ENCODE results near the gene TSPO.
"Not testable (repeated sequence)": the region's sequence is repeated elsewhere in the genome, so short reads cannot be mapped to it uniquely, and the experiment has no call there.

The TSPO gene

DNA sequence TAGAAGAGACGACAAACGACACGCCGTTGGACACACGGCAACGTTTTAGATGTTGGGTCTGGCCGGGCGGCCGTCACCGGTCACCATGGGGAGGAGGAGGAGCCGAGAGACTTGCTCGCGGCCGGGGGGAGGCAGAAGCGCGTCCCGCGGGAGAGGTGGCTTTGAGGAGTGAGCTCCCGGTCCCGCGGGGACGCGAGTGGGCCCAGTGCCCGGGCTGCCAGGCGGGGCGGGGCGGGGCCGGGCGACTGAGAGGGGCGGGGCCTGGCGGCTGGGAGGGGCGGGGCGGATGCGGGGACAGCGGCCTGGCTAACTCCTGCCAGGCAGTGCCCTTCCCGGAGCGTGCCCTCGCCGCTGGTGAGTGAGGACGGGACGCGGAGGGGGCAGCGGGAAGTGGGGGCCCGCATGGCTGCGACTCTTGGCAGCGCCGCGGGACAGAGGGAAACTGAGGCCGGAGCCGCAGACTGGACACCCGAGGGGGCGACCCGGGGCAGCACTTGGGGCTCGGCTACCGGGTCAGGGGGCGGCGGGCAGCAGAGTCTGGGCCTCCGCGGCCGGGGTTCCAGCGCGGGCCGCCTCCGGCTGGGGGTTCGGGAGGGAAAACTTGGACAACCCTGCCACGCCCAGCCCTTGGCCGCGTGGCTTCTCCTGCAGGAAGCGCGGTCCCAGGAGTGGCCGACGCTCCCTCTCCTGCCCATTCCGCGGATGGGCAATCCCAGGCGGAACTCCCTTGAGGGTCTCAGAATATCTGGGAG lies at the start of gene TSPO:
TSPO (plus strand) TSS at position 309 of the 752 bp plus-strand sequence. CDS start 7,680 bp downstream, outside the sequence.
- DNase-seq = peak in 1 of 2 donors; percentile 57

DNA sequence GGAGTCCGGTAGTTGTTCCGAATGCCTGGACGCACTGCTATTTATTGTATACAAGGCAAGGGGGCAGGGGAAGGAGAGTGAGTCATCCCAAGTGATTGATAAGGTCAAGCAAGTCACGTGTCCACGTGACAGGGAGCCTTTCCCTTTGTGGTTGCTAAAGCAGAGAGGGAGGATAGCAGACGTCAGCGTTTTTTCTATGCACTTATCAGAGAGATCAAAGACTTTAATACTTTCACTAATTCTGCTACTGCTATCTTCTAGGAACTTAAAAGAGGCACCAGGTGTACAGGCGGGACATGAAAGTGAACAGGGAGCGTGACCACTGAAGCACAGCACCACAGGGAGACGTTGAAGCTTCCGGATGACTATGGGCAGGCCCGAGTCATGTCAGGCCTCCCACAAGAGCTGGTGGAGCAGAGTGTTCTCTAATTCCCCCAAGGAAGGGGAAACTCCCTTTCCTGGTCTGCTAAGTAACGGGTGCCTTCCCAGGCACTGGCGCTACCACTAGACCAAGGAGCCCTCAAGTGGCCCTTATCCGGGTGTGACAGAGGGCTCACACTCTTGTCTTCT lies 47.2 kb upstream of the TSPO start:
- DNase-seq = not testable (repeated sequence)

DNA sequence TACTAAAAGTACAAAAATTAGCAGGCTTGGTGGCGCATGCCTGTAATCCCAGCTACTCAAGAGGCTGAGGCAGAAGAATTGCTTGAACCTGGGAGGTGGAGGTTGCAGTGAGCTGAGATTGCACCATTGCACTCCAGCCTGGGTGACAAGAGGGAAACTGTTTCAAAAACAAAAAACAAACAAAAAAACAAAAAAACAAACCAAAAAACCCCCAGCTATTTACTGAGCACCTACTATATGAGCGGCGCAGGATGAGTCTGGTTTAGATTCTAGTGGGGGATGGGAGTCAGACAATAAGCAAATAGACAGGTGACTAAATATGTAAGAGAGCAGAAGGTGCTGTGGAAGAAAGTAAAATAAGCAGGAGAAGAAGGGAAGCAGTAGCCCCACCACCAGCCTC lies 46.4 kb upstream of the TSPO start:
- not testable (repeated sequence) for DNase-seq

DNA sequence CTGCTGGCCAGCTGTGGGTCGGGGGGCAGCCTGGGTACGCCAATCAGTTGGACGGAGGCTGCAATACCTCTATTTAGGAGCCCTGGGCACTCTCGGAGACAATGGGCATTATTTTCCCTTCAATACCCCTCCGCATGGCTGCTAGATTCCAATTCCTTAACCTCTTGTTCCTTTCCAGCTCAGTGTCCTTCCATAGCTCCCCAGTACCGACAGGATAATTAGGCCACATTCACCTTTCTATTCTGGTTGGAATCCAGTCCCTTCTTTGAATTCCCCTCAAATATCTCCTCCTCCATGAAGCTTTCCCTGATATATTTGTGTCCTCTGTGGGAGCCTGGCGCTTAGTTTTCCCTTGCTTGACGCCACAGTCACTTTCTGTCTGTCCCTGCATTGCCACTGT lies 45.1 kb upstream of the TSPO start:
- no peak for DNase-seq

DNA sequence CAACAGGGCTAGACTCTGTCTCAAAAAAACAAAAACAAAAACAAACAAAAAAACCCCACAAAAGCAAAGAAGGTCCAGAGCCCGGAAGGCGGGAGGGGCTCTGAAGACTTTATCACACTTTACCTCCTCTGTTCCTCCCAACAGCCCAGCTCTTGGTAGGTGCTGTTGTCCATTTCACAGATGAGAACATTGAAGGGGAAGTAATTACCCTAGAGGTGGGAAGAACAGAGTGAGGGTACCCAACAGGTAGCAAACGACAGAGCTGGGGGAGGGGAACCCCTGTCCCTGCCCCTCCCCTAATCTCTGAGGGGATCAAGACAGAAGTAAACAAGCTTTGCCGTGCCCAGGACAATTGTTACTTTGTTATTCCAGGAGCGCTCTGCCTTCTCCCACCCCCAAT lies 41.8 kb upstream of the TSPO start:
- DNase-seq = no peak

DNA sequence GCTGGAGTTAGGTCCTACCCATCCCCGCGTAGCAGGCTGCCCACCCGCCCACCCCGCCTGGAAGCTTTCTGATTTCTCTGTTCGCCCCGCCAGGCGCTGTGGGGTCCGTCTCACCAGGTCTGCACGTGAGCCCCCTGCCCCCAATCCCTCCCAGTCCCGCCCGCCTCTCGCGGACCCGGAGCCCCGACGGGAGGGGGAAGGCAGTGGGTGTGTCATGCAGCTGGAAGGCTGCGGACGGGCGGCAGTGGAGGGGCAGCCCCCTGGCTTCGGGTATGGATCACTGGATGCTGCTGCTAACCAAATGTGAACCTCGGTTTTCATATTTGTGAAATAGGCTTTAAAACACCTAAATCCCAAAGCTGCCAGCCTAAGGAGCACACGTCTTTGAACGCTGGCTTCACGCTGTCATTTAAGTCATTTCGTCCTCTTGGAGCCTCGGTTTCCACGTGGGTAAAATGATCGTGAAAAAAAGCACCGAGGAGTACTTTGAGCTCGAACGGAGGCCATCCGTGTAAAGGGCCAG lies 41.4 kb upstream of the TSPO start:
- DNase-seq = no peak

DNA sequence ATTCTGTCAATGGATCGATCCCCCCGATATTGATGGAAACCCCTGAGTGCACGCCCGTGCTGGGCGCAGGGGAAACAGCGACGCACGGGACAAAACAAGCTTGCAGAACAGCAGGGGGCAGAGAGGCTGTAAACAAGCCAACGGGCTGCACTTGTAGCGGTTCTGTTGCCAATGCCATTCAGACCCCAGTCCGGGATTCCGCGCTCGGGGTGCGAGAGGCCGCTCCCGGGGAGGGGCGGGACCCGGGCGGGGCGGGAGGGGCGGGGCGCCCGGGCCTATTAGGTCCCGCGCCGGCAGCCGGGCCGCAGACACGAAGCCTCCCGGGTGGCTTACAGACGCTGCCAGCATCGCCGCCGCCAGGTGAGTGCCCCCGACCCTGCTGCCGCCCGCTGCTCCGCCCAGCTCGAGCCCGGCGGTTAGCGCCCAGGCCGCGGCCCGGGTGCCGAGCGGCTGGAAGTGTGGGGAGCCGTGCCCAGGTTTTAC lies 40.9 kb upstream of the TSPO start, which contains the start of gene BIK:
BIK (plus strand) TSS at position 307 of the 483 bp plus-strand sequence. CDS start 13,273 bp downstream, outside the sequence.
- no peak for DNase-seq

DNA sequence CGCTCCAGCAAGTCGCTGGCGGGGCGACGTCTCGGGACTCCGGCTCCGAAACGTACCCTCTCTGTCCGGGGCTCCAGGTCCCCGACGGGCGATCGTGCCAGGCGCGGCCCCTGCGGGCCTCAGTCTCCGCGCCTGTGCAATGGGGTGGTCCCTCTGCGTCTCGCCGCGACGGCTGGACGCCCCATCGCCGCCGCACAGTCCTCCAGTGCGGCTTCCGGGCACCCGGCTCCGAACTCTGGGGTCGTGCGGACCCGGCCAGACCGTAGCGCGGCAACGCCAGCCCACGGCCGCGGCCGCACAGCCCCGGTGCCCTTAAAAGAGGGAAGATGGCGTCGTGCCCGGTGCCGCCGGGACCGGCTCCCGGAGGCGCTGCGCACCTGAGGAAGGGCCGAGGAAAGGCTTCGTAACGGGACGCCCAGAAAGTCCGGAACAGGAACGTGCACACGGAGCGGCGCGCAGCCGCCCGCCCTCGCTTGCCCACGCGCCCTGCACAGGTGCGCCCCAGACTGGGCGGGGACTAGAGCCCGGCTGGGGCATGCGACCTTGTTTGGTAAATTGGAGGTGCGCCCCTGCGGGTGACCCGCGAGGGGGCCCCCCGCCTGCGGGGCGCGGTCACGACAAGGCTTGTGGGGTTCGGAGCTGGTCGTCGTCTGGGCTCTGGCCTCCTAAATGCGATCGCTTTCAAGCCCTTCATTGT lies 40.3 kb upstream of the TSPO start:
- no peak for DNase-seq

DNA sequence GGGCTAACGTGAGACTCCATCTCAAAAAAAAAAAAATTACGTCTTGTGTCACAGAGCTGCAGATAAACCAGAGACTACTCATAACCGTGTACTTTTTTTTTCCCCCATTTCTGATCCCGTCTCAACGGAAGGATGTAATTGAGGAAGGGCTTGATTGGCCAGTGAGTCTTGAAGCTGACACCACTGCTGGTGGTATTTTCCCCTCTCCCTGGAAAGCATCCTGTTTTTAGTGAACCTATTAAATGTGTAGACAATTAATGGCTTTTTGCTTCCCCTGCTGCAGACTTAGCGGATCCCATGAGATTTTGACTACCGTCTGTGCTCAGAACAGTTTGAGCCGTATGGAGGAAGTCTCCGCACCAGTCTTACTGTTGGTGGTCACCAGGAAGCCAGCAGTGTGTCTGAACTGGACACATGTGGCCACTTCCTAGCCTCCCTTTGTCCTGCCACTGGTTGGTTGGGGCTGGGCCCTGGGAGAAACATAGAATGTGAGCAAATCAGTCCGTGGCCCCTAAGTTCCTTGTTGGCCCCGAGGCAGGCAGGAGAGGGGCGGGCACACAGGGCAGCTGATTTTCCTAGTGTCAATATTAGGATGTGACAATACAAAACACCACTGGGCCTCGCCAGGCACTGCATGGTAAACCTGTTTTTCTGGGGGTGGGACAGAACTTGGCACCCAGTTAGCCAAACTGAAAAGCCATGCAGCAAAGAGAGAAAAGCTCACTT lies 37.7 kb upstream of the TSPO start:
- no peak for DNase-seq

DNA sequence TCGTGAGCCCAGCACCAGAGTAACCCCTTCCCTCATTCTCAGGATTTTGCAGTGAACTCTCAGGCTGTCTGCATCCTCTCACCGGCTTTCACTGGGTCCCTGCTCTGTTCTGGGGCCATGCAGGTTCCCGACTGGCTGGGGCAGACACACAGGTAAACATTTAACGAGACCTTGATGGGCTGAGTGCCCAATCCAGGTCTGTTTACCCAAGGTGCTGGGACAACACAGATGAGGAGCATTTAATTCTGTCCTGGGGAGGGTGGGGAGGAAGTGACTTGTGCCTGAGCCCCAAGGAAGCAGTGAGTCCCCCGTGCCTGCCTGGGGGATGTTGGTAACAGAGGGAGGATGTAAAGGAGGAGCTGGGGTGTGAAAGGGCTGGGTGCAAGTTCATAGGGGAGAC lies 36.4 kb upstream of the TSPO start:
- no peak for DNase-seq

DNA sequence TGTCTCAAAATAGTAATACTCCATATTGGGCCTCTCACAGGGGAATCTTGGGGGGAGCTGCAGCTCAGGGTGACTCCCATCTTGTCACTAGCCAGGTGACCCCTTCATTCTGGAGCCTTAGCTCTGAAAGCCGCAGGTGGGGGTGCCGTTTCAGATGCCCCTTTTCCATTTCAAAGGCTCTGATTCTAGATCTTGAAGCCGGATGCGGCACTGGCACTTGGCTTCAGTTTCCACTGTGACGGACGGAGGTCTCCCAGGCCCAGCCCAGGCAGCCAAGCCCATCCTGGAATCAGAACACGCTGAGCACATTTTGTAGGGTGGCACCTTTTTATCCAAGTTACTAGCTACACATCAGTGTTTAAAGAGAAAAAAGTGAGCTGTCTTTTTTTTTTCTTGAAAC lies 34.4 kb upstream of the TSPO start:
- DNase-seq = no peak

DNA sequence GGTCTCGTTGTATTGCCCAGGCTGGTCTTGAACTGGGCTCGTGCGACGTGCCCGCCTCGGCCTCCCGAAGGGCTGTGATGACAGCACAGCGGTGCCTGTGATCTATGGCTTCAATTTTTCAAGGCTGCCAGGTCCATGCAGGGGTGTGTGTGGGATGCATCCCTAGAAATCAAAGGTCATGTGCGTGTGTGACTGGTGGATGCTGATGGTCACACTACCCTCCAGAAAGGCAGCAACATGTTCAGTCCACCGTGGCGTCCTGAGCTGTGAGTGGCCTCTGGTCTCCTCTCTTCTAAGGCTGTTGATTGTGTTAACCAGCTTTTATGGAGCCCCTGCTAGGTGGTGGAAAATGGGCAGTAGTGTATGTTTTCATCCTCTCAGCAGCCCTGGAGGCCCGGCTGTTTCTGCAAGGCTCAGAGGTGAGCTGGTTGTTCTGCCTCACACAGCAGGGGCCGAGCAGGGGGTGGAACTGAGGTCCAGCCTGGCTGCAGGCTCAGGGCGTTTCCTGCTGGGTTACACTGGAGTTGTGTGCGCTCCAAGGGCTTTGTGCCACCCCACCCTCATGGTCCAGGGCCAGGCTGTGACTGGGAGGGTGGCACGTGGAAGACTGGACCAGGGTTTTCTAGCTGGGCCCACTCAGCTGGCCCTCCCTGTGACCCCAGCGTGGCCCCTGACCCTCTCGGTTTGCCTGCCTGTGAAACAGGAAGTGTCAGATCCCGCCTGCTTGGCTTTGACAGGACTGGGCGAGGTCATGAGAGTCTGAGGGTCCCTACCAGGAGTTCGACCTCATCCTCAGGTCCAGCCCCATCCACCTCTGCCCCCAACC lies 33.1 kb upstream of the TSPO start:
- DNase-seq = no peak

DNA sequence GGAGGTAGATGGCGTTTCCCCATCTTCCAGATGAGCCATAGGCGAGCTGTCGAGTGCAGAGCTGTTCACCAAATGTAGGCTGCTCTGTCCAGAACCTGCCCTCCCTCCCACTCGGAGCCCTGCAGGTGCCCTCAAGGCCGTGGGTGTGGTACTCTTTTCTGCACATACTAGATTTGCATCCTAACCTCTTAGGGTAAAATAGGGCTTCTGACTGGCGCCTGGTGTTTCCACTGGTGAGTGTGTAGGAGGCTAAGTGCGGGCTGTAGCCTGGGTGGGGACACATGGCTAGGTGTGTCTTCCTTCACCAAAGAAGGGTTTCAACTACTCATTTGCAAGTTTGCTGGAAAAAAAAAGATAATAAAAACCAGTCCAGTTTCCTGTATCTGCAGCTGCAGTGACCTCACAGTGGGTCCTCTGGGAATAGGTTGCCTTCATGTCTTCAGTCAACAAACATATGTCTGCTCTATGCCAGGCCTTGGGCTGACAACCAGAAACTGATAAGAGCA lies 32.4 kb upstream of the TSPO start:
- no peak for DNase-seq

DNA sequence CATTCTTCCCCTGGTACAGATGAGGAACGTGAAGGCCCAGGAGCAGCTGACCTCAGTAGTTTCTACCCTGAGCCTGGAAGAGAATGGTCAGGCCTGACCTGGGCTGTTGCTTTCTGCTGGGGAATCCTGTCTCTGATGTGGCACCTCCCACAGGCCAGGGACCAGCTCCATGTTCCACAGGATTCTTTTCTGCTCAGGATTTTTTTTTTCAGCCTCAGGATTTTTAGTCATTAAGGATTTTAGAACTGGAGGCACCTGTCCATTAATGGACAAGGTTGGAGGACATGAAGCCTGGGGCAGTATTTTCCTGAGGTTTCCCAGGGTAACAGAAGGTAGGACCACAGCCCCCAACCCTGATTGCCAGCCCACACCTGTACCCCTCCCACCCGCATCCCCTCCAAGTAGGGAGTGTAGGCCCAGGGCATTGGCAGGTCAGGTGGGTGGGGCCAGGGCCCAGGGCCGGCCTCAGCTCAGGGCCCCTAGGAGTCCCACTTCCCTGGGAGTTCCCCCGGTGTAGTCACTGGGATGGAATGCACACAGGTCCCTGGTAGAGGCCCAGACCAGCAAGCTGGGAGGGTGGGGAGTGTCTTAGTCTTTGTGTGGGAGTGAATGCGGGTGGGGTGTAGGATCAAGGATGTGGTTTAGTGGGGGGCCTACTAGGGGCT lies 24.7 kb upstream of the TSPO start:
- no peak for DNase-seq

DNA sequence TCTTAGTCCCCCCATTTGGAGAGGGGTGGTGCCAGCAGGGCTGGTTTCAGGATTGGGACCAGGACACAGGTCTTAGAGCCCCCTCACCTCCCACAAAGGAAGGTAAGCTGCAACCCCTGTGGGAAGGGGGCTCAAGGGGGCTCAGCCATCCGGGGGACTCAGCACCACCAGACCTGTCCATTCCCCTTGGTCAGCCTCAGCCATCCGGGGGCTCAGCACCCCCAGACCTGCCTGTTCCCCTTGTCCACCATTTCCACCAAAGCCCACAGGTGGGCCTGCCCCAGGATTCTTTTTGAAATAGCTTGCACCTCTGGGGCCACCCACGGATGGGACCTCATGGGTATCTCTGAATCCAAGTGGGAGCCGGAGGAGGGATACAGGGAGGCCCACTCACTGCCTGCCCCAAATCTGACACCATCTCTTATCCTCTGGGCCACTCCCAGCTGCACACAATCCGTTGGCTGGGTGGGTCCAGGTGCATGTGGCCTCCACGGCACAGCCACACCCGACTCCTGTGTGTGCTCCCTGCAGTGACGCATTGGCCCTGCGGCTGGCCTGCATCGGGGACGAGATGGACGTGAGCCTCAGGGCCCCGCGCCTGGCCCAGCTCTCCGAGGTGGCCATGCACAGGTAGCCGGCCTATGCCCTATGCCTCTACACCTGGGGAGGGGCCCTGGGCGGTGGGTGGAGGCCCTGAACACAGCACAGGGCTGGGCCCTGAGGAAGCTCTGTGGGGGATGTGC lies 24.0 kb upstream of the TSPO start:
- no peak for DNase-seq

DNA sequence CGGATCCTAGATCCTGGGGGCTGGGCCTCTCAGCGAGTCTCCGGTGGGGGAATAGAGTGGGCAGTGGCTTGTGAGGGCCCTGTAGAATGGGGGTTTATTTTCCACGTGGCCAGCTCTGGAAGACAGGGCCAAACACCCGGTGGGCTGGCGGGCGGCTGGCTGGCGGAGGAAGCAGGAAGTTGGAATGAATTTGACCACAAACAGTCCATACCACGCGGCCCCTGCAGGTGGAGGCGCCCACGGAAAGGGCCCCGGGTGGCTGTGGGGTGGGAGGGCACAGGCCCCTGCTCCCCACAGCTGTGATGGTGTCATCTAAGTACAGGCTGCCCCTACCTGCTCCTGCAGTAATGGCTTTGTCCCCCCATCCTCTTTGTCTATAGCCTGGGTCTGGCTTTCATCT lies 23.2 kb upstream of the TSPO start:
- DNase-seq = no peak

DNA sequence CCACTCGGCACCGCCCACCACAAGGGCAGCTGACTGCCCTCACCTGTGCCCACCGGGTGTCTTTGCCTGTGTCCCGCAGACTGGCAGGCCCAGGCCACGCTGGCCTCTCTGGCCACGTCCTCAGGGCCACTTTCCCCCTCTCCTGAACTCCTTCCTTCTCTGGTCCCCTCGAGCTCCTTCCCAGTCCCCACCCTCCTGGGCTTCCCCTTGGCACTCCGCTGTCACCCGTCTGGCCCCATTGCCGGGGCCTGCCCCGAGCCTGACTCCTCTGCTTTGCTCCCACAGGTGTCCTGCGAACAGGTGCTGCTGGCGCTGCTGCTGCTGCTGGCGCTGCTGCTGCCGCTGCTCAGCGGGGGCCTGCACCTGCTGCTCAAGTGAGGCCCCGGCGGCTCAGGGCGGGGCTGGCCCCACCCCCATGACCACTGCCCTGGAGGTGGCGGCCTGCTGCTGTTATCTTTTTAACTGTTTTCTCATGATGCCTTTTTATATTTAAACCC lies 22.4 kb upstream of the TSPO start:
- no peak for DNase-seq

DNA sequence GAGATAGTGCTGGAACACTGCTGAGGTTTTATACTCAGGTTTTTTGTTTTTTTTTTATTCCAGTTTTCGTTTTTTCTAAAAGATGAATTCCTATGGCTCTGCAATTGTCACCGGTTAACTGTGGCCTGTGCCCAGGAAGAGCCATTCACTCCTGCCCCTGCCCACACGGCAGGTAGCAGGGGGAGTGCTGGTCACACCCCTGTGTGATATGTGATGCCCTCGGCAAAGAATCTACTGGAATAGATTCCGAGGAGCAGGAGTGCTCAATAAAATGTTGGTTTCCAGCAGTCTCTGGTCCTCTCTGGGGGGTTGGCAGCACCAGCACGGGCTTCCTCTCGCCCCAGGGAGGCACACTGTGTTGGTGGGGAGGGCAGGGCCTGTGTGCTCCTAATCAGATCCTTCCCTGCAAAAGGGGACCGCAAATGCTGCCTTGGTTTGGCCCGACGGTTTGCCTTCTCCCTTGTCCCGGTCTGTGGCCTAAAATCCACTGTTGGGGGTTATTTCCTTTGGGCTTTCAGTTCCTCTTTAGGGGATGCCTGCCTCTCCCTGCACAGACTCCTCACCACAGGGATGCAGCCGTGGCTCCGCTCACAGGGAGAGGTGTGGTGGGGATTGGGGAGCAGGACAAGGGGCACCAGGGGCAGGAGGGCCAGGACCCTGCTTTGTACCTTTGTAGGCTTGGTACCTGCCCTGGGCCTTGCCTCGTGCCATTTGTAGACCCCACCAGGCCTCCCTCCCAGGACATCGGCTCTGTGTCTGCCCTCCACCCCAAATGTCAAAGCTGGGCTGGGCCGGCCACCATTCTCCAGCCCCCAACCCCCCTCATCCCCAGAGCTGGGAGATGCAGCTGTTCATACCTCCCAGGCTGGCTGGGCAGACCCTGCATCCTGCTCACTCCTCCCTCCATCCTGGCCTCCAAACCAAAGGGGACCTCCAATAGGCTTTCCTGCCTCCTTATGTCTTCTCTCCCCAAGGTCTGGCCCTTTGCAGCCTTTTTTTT lies 21.6 kb upstream of the TSPO start:
- DNase-seq = no peak

Data from bone marrow (tissue), 2 donors.